ENCODE data around the gene LIPJ.

GRCh38 chr10:88542522-88542921 lies 44.0 kb upstream of the LIPJ start:
- TF ChIP-seq, protein P1, sequence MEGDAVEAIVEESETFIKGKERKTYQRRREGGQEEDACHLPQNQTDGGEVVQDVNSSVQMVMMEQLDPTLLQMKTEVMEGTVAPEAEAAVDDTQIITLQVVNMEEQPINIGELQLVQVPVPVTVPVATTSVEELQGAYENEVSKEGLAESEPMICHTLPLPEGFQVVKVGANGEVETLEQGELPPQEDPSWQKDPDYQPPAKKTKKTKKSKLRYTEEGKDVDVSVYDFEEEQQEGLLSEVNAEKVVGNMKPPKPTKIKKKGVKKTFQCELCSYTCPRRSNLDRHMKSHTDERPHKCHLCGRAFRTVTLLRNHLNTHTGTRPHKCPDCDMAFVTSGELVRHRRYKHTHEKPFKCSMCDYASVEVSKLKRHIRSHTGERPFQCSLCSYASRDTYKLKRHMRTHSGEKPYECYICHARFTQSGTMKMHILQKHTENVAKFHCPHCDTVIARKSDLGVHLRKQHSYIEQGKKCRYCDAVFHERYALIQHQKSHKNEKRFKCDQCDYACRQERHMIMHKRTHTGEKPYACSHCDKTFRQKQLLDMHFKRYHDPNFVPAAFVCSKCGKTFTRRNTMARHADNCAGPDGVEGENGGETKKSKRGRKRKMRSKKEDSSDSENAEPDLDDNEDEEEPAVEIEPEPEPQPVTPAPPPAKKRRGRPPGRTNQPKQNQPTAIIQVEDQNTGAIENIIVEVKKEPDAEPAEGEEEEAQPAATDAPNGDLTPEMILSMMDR (conservative IDR thresholded peaks at IDR 0.05; ENCODE audit: low read length) = no peak
- no peak for TF ChIP-seq EZH2phosphoT487 (IDR thresholded peaks at IDR 0.05; ENCODE audit: borderline replicate concordance, low read depth, low read length)

Data from OCI-LY7 (cell line).